GM12873 (cell line): ENCODE data around the gene PROC.

Experiments
- CTCF ChIP-seq: IDR thresholded peaks from 2 replicates; pipeline ENCODE4 v1.5.1; 2012; ENCODE audit warnings: low read depth, mild to moderate bottlenecking, moderate library complexity, low read length, control low read depth; ENCODE audit not compliant: insufficient read depth; ENCODE audit errors: missing control alignments

PROC gene

GRCh38 chr2:127398239-127398590, 20.0 kb upstream of the PROC start:
- no peak for TF ChIP-seq CTCF

GRCh38 chr2:127400533-127400896, 17.7 kb upstream of the PROC start:
- no peak for TF ChIP-seq CTCF

GRCh38 chr2:127400897-127401756, 17.1 kb upstream of the PROC start:
- no peak for TF ChIP-seq CTCF

GRCh38 chr2:127401757-127402695, 16.2 kb upstream of the PROC start:
- TF ChIP-seq CTCF, result no peak

GRCh38 chr2:127403460-127403859, 14.8 kb upstream of the PROC start:
- no peak for TF ChIP-seq CTCF

GRCh38 chr2:127404466-127405254, 13.6 kb upstream of the PROC start:
- TF ChIP-seq CTCF, result no peak
